HG03159 (cell line): ENCODE results near the gene IL1R2.
"Not testable (repeated sequence)": the region's sequence is repeated elsewhere in the genome, so short reads cannot be mapped to it uniquely, and the experiment has no call there.

ENCODE experiments used
- ATAC-seq: cut with Tn5 transposase; IDR thresholded peaks from one replicate; pipeline ENCODE4 v1.9.1; 2021; ENCODE audit warnings: mild to moderate bottlenecking, moderate library complexity; ENCODE audit not compliant: unreplicated experiment

The IL1R2 gene

GRCh38 chr2:101995804-101996203, 4.0 kb downstream of the IL1R2 start:
- no peak for ATAC-seq

GRCh38 chr2:101998556-101998895, 6.8 kb downstream of the IL1R2 start:
- ATAC-seq = no peak

- no peak for ATAC-seq
Measured at GRCh38 chr2:101998896-101999789, 7.4 kb downstream of the IL1R2 start.

- no peak for ATAC-seq
Measured at GRCh38 chr2:102000012-102000411, 8.3 kb downstream of the IL1R2 start.

GRCh38 chr2:102000813-102001766, 9.3 kb downstream of the IL1R2 start:
- no peak for ATAC-seq

- ATAC-seq = no peak
Measured at GRCh38 chr2:102001767-102002142, 10.0 kb downstream of the IL1R2 start.

GRCh38 chr2:102002228-102002627, 10.5 kb downstream of the IL1R2 start:
- ATAC-seq = no peak

GRCh38 chr2:102002909-102003308, 11.1 kb downstream of the IL1R2 start:
- not testable (repeated sequence) for ATAC-seq

GRCh38 chr2:102003696-102004095, 11.9 kb downstream of the IL1R2 start:
- no peak for ATAC-seq

- no peak for ATAC-seq
Measured at GRCh38 chr2:102004581-102004980, 12.8 kb downstream of the IL1R2 start.

- ATAC-seq = no peak
Measured at GRCh38 chr2:102005449-102005848, 13.7 kb downstream of the IL1R2 start.

- peak; percentile 60 for ATAC-seq
Measured at GRCh38 chr2:102005989-102006885, 14.5 kb downstream of the IL1R2 start.

GRCh38 chr2:102006886-102007278, 15.1 kb downstream of the IL1R2 start:
- no peak for ATAC-seq

GRCh38 chr2:102008490-102008889, 16.7 kb downstream of the IL1R2 start:
- ATAC-seq = no peak

- no peak for ATAC-seq
Measured at GRCh38 chr2:102009557-102009956, 17.8 kb downstream of the IL1R2 start.

GRCh38 chr2:102010902-102011301, 19.1 kb downstream of the IL1R2 start:
- no peak for ATAC-seq

GRCh38 chr2:102012061-102012614, 20.4 kb downstream of the IL1R2 start:
- ATAC-seq = no peak

- ATAC-seq = no peak
Measured at GRCh38 chr2:102013206-102014040, 21.7 kb downstream of the IL1R2 start.

GRCh38 chr2:102014041-102014345, 22.2 kb downstream of the IL1R2 start:
- ATAC-seq = no peak

GRCh38 chr2:102015399-102015798, 23.6 kb downstream of the IL1R2 start:
- ATAC-seq = no peak
